ENCODE measurements around the gene FBXL7.

GRCh38 chr5:15506146-15506545, 6.2 kb downstream of the FBXL7 start:
- TF ChIP-seq POLR2AphosphoS5 (IDR thresholded peaks at IDR 0.05) (no peak), CTCF (IDR thresholded peaks at IDR 0.05) (no peak), POLR2A (IDR thresholded peaks at IDR 0.05) (no peak)

Data from transverse colon (tissue), 4 donors.